ENCODE data around the gene CLSTN2. TPM values are rescaled to one million over a fixed set of nuclear protein-coding genes. Genes with fewer than 3 reads are reported as not detected.

CLSTN2 gene
- total RNA-seq, 2 donors from 2014 or later, result 13.6 to 28.3 TPM

GRCh38 chr3:140576449-140576848, 641.5 kb downstream of the CLSTN2 start:
- no peaks in the 10 kb centered on the region for H3K27me3 ChIP-seq
- no peak for TF ChIP-seq CTCF (IDR thresholded peaks at IDR 0.05)
- no peak for DNase-seq (ENCODE audit: low spot score)
- H3K4me1 ChIP-seq, result peaks cover 0 to 20% of the 10 kb centered on the region in 2 donors
- H3K4me3 ChIP-seq, result no peak overlapping the region
- H3K36me3 ChIP-seq, result no peaks in the 10 kb centered on the region
- H3K27ac ChIP-seq, result no peak overlapping the region
- H3K9me3 ChIP-seq, result no peaks in the 10 kb centered on the region

- TF ChIP-seq CTCF (IDR thresholded peaks at IDR 0.05), result no peak
- H3K27ac ChIP-seq, result no peak overlapping the region
- no peaks in the 10 kb centered on the region for H3K36me3 ChIP-seq
- no peaks in the 10 kb centered on the region for H3K9me3 ChIP-seq
- no peak for DNase-seq (ENCODE audit: low spot score)
- H3K4me1 ChIP-seq, result peaks cover 0 to 7% of the 10 kb centered on the region in 2 donors
- no peak overlapping the region for H3K4me3 ChIP-seq
- H3K27me3 ChIP-seq, result no peaks in the 10 kb centered on the region
Measured at GRCh38 chr3:140577911-140578310, 642.9 kb downstream of the CLSTN2 start.

GRCh38 chr3:140579260-140579659, 644.3 kb downstream of the CLSTN2 start:
- no peak overlapping the region for H3K4me3 ChIP-seq
- no peaks in the 10 kb centered on the region for H3K27me3 ChIP-seq
- DNase-seq (ENCODE audit: low spot score), result no peak
- no peaks in the 10 kb centered on the region for H3K9me3 ChIP-seq
- H3K4me1 ChIP-seq, result no peaks in the 10 kb centered on the region
- no peaks in the 10 kb centered on the region for H3K36me3 ChIP-seq
- no peak overlapping the region for H3K27ac ChIP-seq
- TF ChIP-seq CTCF (IDR thresholded peaks at IDR 0.05), result no peak

GRCh38 chr3:140580746-140581145, 645.8 kb downstream of the CLSTN2 start:
- Histone ChIP-seq H3K27ac (no peak overlapping the region), H3K4me3 (no peak overlapping the region), H3K27me3 (no peaks in the 10 kb centered on the region), H3K4me1 (no peaks in the 10 kb centered on the region), H3K36me3 (no peaks in the 10 kb centered on the region), H3K9me3 (no peaks in the 10 kb centered on the region)
- DNase-seq (ENCODE audit: low spot score), result no peak
- no peak for TF ChIP-seq CTCF (IDR thresholded peaks at IDR 0.05)

GRCh38 chr3:140584549-140584948, 649.6 kb downstream of the CLSTN2 start:
- no peak for DNase-seq (ENCODE audit: low spot score)
- no peaks in the 10 kb centered on the region for H3K36me3 ChIP-seq
- H3K9me3 ChIP-seq, result no peaks in the 10 kb centered on the region
- H3K4me1 ChIP-seq, result no peaks in the 10 kb centered on the region
- H3K27ac ChIP-seq, result no peak overlapping the region
- no peaks in the 10 kb centered on the region for H3K27me3 ChIP-seq
- TF ChIP-seq CTCF (IDR thresholded peaks at IDR 0.05), result no peak
- no peak overlapping the region for H3K4me3 ChIP-seq

GRCh38 chr3:140585828-140586227, 650.8 kb downstream of the CLSTN2 start:
- no peaks in the 10 kb centered on the region for H3K4me1 ChIP-seq
- H3K9me3 ChIP-seq, result no peaks in the 10 kb centered on the region
- H3K27me3 ChIP-seq, result no peaks in the 10 kb centered on the region
- H3K27ac ChIP-seq, result no peak overlapping the region
- no peak for TF ChIP-seq CTCF (IDR thresholded peaks at IDR 0.05)
- no peak overlapping the region for H3K4me3 ChIP-seq
- no peak for DNase-seq (ENCODE audit: low spot score)
- H3K36me3 ChIP-seq, result no peaks in the 10 kb centered on the region

Measured in right atrium auricular region (tissue), 2 donors.